ENCODE measurements around the gene EVPL. TPM values are rescaled to one million over a fixed set of nuclear protein-coding genes. Genes with fewer than 3 reads are reported as not detected.

Gene EVPL
- total and polyA plus RNA-seq, 2 donors (not counting 3 experiments of a cell fraction or from before 2014, with no cell fraction given): not detected

- BruUV-seq (replicated peaks): no TSS peak
- Histone ChIP-seq H3K27ac (ENCODE audit: insufficient read depth, low read depth, low read length) (no peak overlapping the region), H2AFZ (ENCODE audit: low read depth, low read length) (no peak overlapping the region), H3K4me1 (ENCODE audit: control insufficient read depth, extremely low read depth, insufficient read depth, low read length) (no peaks in the 10 kb centered on the region), H3K79me2 (ENCODE audit: control insufficient read depth, insufficient read depth, low read length) (no peaks in the 10 kb centered on the region), H4K20me1 (replicated peaks; ENCODE audit: control insufficient read depth, extremely low read depth, insufficient read depth, low read length) (no peaks in the 10 kb centered on the region), H3K36me3 (ENCODE audit: control insufficient read depth in 2 of 2, extremely low read depth in 1 of 2, insufficient read depth in 2 of 2, low read length in 2 of 2) (no peaks in the 10 kb centered on the region), H3K4me3 (replicated peaks in 1 of 3; ENCODE audit: insufficient read depth in 1 of 3, low read depth in 1 of 3, low read length in 3 of 3) (no peak overlapping the region), H3K9me3 (replicated peaks; ENCODE audit: control insufficient read depth, insufficient read depth, low read length) (no peaks in the 10 kb centered on the region), H3K9me1 (replicated peaks; ENCODE audit: control insufficient read depth, extremely low read depth, insufficient read depth, low read length) (no peaks in the 10 kb centered on the region), H3K27me3 (ENCODE audit: control insufficient read depth in 2 of 2, insufficient read depth in 2 of 2, low read length in 2 of 2) (no peaks in the 10 kb centered on the region), H3K4me2 (ENCODE audit: insufficient read depth, low read length) (no peak overlapping the region), H3K9ac (replicated peaks; ENCODE audit: extremely low read depth, insufficient read depth, low read length) (no peak overlapping the region)
- DNase-seq (ENCODE audit: low read depth, low spot score): no peak
- TF ChIP-seq JUN (IDR thresholded peaks at IDR 0.05; ENCODE audit: borderline replicate concordance, insufficient read depth, insufficient read length, low read depth) (no peak), POLR2AphosphoS5 (IDR thresholded peaks at IDR 0.05; ENCODE audit: insufficient read depth, low read depth, low read length) (no peak), EZH2 (IDR thresholded peaks at IDR 0.05; ENCODE audit: borderline replicate concordance, low read depth, low read length, severe bottlenecking) (no peak), MYC (IDR thresholded peaks at IDR 0.05; ENCODE audit: low read depth, low read length) (no peak), FOS (IDR thresholded peaks at IDR 0.05; ENCODE audit: borderline replicate concordance, insufficient read depth, low read length) (no peak), CTCF (IDR thresholded peaks at IDR 0.05; ENCODE audit: extremely low read depth in 1 of 2, insufficient read depth in 1 of 2, low read depth in 1 of 2, low read length in 2 of 2) (no peak), MAX (IDR thresholded peaks at IDR 0.05; ENCODE audit: insufficient read depth, insufficient read length) (no peak), POLR2A (IDR thresholded peaks at IDR 0.05; ENCODE audit: low read depth, low read length) (no peak)
- POLR2A ChIA-PET: no interaction called here
- dilution Hi-C loops (cut with MboI; ENCODE audit: extremely low pct_ligation_motif_present, low sequenced_read_pairs) (no loop called here), intact Hi-C loops (cut with micrococcal nuclease) (loop anchor here (10.0 kb wide), 2 partner anchors 166 to 256 kb away; no protein-coding TSS in a partner anchor)
- no peak for FAIRE-seq
- CTCF ChIA-PET: interaction anchor here (1.0 to 1.5 kb wide), 6 partner anchors 9 to 163 kb away, joined by 3 to 9 read pairs (median 4); partner anchors contain the start of gene CDK3
Measured at GRCh38 chr17:76018801-76019200, 8.3 kb downstream of the EVPL start.
